ENCODE results near the gene NISCH.

NISCH gene

DNA sequence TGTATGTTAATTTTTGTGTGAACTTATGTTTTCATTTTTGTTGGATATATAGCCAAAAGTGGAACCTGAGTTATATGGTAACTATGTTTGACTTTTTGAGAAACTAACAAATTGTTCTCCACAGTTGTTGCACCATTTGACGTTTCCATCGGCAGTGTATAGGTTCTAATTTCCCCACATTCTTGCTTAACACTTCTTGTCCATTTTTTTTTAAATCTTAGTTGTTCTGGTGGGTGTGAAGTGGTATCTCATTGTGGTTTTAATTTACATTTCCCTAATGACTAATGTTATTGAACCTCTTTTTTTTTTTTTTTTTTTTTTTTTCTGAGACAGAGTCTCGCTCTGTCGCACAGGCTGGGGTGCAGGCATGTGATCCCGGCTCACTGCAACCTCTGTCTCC lies 8.0 kb downstream of the NISCH start:
- Histone ChIP-seq H3K23ac (ENCODE audit: low read length) (no peak overlapping the region), H2AFZ (ENCODE audit: insufficient read depth, low read length, poor library complexity) (no peak overlapping the region), H3K9me3 (ENCODE audit: insufficient read depth, low read depth, low read length) (no peaks in the 10 kb centered on the region), H3K18ac (ENCODE audit: low read length) (no peak overlapping the region), H3K36me3 (ENCODE audit: control insufficient read depth in 1 of 2, insufficient read depth in 2 of 2, low read length in 2 of 2) (peaks cover 43 to 48% of the 10 kb centered on the region in 2 experiments), H4K12ac (ENCODE audit: low read depth, low read length) (no peak overlapping the region), H3K79me1 (ENCODE audit: low read length) (no peaks in the 10 kb centered on the region), H3K4me1 (ENCODE audit: control insufficient read depth in 1 of 2, insufficient read depth in 2 of 2, low read length in 2 of 2) (no peaks in the 10 kb centered on the region), H4K91ac (ENCODE audit: low read depth, low read length) (no peak overlapping the region), H3K27ac (ENCODE audit: low read depth, low read length) (no peak overlapping the region), H3K4me2 (ENCODE audit: low read length) (no peak overlapping the region), H2AK5ac (ENCODE audit: low read length) (no peak overlapping the region), H2BK120ac (ENCODE audit: insufficient read depth, low read length, poor library complexity) (no peak overlapping the region), H3K4me3 (ENCODE audit: low read depth, low read length) (no peak overlapping the region), H3K27me3 (ENCODE audit: insufficient read depth, low read length) (no peaks in the 10 kb centered on the region), H3K4ac (ENCODE audit: low read depth, low read length) (no peak overlapping the region), H3K79me2 (ENCODE audit: control insufficient read depth, insufficient read depth, low read length, poor library complexity) (no peaks in the 10 kb centered on the region), H2BK12ac (ENCODE audit: low read length) (no peak overlapping the region), H3K9ac (ENCODE audit: low read length) (no peak overlapping the region), H4K8ac (ENCODE audit: low read depth, low read length) (no peak overlapping the region), H3K14ac (ENCODE audit: low read length) (no peak overlapping the region), H2BK5ac (ENCODE audit: low read depth, low read length, poor library complexity) (no peak overlapping the region)
- no CpG with 5 or more reads among the region's 5 CpGs for WGBS (ENCODE audit: extremely low coverage, insufficient coverage, insufficient read length)
- DNase-seq = no peak

DNA sequence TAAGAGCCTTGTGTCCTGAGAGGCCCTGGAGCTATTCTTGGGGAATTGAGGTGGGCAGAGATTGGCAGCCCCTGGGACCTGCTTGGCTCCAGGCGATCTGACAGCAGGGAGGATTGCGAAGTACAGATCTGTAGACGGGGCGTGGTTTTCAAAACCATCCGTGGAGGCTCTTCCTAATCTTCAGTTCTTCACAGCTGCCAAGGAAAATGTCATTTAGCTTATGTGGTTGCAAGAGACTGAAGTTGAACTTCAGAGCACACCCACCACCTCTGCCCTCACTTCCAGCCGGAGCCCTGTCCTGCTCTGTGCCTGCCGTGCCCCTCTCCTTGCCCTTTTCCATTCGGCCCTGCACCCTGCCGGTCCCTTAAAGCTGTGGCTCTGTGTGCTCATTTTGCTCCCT lies 12.9 kb downstream of the NISCH start:
- no peak overlapping the region for H3K23ac ChIP-seq (ENCODE audit: low read length)
- no peak overlapping the region for H4K91ac ChIP-seq (ENCODE audit: low read depth, low read length)
- no CpG with 5 or more reads among the region's 9 CpGs for WGBS (ENCODE audit: extremely low coverage, insufficient coverage, insufficient read length)
- H3K18ac ChIP-seq (ENCODE audit: low read length) = no peak overlapping the region
- no peak overlapping the region for H2BK12ac ChIP-seq (ENCODE audit: low read length)
- H3K14ac ChIP-seq (ENCODE audit: low read length) = no peak overlapping the region
- H3K79me1 ChIP-seq (ENCODE audit: low read length) = no peaks in the 10 kb centered on the region
- DNase-seq = no peak
- peaks cover 52 to 53% of the 10 kb centered on the region in 2 experiments for H3K36me3 ChIP-seq (ENCODE audit: control insufficient read depth in 1 of 2, insufficient read depth in 2 of 2, low read length in 2 of 2)
- no peak overlapping the region for H3K4me2 ChIP-seq (ENCODE audit: low read length)
- no peaks in the 10 kb centered on the region for H3K9me3 ChIP-seq (ENCODE audit: insufficient read depth, low read depth, low read length)
- no peaks in the 10 kb centered on the region for H3K79me2 ChIP-seq (ENCODE audit: control insufficient read depth, insufficient read depth, low read length, poor library complexity)
- no peak overlapping the region for H2BK5ac ChIP-seq (ENCODE audit: low read depth, low read length, poor library complexity)
- H3K4ac ChIP-seq (ENCODE audit: low read depth, low read length) = no peak overlapping the region
- no peak overlapping the region for H2AK5ac ChIP-seq (ENCODE audit: low read length)
- H4K12ac ChIP-seq (ENCODE audit: low read depth, low read length) = no peak overlapping the region
- no peaks in the 10 kb centered on the region for H3K4me1 ChIP-seq (ENCODE audit: control insufficient read depth in 1 of 2, insufficient read depth in 2 of 2, low read length in 2 of 2)
- no peak overlapping the region for H3K9ac ChIP-seq (ENCODE audit: low read length)
- no peak overlapping the region for H3K4me3 ChIP-seq (ENCODE audit: low read depth, low read length)
- H2BK120ac ChIP-seq (ENCODE audit: insufficient read depth, low read length, poor library complexity) = no peak overlapping the region
- no peak overlapping the region for H3K27ac ChIP-seq (ENCODE audit: low read depth, low read length)
- H3K27me3 ChIP-seq (ENCODE audit: insufficient read depth, low read length) = no peaks in the 10 kb centered on the region
- no peak overlapping the region for H4K8ac ChIP-seq (ENCODE audit: low read depth, low read length)
- H2AFZ ChIP-seq (ENCODE audit: insufficient read depth, low read length, poor library complexity) = no peak overlapping the region

DNA sequence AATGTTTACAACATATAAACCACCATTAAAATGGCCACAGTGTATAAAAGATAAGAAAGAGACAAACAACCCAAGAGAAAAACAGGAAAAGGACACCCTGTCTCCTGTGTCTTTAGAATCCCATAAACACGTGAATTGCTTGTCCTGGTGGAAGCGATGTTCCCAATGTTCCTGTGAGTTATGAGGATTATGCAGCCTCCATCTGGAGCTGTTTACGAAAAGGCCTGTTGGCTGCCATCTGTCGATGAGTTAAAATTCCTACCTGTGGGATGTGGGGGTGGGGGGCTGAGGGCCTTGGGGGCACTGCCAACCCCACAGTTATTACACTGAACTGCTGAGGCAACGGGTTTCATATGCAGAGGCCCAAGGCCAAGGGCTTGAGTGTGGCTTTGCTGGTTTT lies 13.6 kb downstream of the NISCH start:
- no peak overlapping the region for H2BK120ac ChIP-seq (ENCODE audit: insufficient read depth, low read length, poor library complexity)
- no peak overlapping the region for H3K18ac ChIP-seq (ENCODE audit: low read length)
- no peak overlapping the region for H3K27ac ChIP-seq (ENCODE audit: low read depth, low read length)
- H3K9me3 ChIP-seq (ENCODE audit: insufficient read depth, low read depth, low read length) = no peaks in the 10 kb centered on the region
- no peak overlapping the region for H3K23ac ChIP-seq (ENCODE audit: low read length)
- H4K12ac ChIP-seq (ENCODE audit: low read depth, low read length) = no peak overlapping the region
- no peak overlapping the region for H4K8ac ChIP-seq (ENCODE audit: low read depth, low read length)
- no peaks in the 10 kb centered on the region for H3K79me2 ChIP-seq (ENCODE audit: control insufficient read depth, insufficient read depth, low read length, poor library complexity)
- no peak overlapping the region for H2AFZ ChIP-seq (ENCODE audit: insufficient read depth, low read length, poor library complexity)
- DNase-seq = no peak
- WGBS (ENCODE audit: extremely low coverage, insufficient coverage, insufficient read length) = no CpG with 5 or more reads among the region's 5 CpGs
- H2BK12ac ChIP-seq (ENCODE audit: low read length) = no peak overlapping the region
- H3K14ac ChIP-seq (ENCODE audit: low read length) = no peak overlapping the region
- H3K4me3 ChIP-seq (ENCODE audit: low read depth, low read length) = no peak overlapping the region
- H2BK5ac ChIP-seq (ENCODE audit: low read depth, low read length, poor library complexity) = no peak overlapping the region
- H3K9ac ChIP-seq (ENCODE audit: low read length) = no peak overlapping the region
- no peaks in the 10 kb centered on the region for H3K27me3 ChIP-seq (ENCODE audit: insufficient read depth, low read length)
- H3K79me1 ChIP-seq (ENCODE audit: low read length) = no peaks in the 10 kb centered on the region
- no peak overlapping the region for H4K91ac ChIP-seq (ENCODE audit: low read depth, low read length)
- H3K4me2 ChIP-seq (ENCODE audit: low read length) = no peak overlapping the region
- peaks cover 56 to 59% of the 10 kb centered on the region in 2 experiments for H3K36me3 ChIP-seq (ENCODE audit: control insufficient read depth in 1 of 2, insufficient read depth in 2 of 2, low read length in 2 of 2)
- H2AK5ac ChIP-seq (ENCODE audit: low read length) = no peak overlapping the region
- H3K4me1 ChIP-seq (ENCODE audit: control insufficient read depth in 1 of 2, insufficient read depth in 2 of 2, low read length in 2 of 2) = no peaks in the 10 kb centered on the region
- no peak overlapping the region for H3K4ac ChIP-seq (ENCODE audit: low read depth, low read length)

DNA sequence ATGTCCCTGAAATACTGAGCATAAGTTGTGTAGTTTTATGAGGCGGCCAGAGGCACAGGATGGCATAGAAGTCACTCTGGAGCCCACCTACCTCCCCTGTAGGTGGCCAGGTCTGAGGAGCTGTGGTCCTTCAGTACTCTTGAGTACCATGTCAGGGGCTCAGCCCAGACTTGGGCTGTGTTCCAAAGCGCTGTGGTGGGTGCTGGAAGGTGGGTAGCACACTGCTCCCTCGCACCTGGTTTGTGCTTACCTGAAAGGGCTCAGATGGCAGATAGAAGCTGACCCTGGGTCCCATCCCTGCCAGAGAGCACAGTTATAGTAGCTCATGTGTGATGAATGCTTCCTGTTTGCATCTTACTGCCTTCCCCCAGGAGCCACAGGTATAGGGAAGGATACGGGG lies 15.5 kb downstream of the NISCH start:
- H2BK5ac ChIP-seq (ENCODE audit: low read depth, low read length, poor library complexity) = no peak overlapping the region
- no CpG with 5 or more reads among the region's 4 CpGs for WGBS (ENCODE audit: extremely low coverage, insufficient coverage, insufficient read length)
- no peaks in the 10 kb centered on the region for H3K9me3 ChIP-seq (ENCODE audit: insufficient read depth, low read depth, low read length)
- no peak overlapping the region for H2AFZ ChIP-seq (ENCODE audit: insufficient read depth, low read length, poor library complexity)
- H2AK5ac ChIP-seq (ENCODE audit: low read length) = no peak overlapping the region
- H3K36me3 ChIP-seq (ENCODE audit: control insufficient read depth in 1 of 2, insufficient read depth in 2 of 2, low read length in 2 of 2) = peaks cover 54 to 60% of the 10 kb centered on the region in 2 experiments
- no peak overlapping the region for H4K8ac ChIP-seq (ENCODE audit: low read depth, low read length)
- no peak overlapping the region for H3K14ac ChIP-seq (ENCODE audit: low read length)
- no peak overlapping the region for H3K4ac ChIP-seq (ENCODE audit: low read depth, low read length)
- no peak overlapping the region for H3K27ac ChIP-seq (ENCODE audit: low read depth, low read length)
- H3K4me3 ChIP-seq (ENCODE audit: low read depth, low read length) = peak overlapping the region; percentile 45
- H3K23ac ChIP-seq (ENCODE audit: low read length) = no peak overlapping the region
- H3K4me2 ChIP-seq (ENCODE audit: low read length) = no peak overlapping the region
- no peaks in the 10 kb centered on the region for H3K79me2 ChIP-seq (ENCODE audit: control insufficient read depth, insufficient read depth, low read length, poor library complexity)
- H3K79me1 ChIP-seq (ENCODE audit: low read length) = no peaks in the 10 kb centered on the region
- H2BK12ac ChIP-seq (ENCODE audit: low read length) = no peak overlapping the region
- no peaks in the 10 kb centered on the region for H3K4me1 ChIP-seq (ENCODE audit: control insufficient read depth in 1 of 2, insufficient read depth in 2 of 2, low read length in 2 of 2)
- H3K27me3 ChIP-seq (ENCODE audit: insufficient read depth, low read length) = no peaks in the 10 kb centered on the region
- no peak overlapping the region for H3K18ac ChIP-seq (ENCODE audit: low read length)
- peak overlapping the region; percentile 7 for H3K9ac ChIP-seq (ENCODE audit: low read length)
- H4K91ac ChIP-seq (ENCODE audit: low read depth, low read length) = no peak overlapping the region
- DNase-seq = no peak
- H2BK120ac ChIP-seq (ENCODE audit: insufficient read depth, low read length, poor library complexity) = no peak overlapping the region
- H4K12ac ChIP-seq (ENCODE audit: low read depth, low read length) = no peak overlapping the region
